SU-DHL-6 (cell line): ENCODE measurements around the gene BTG3.

ENCODE experiments used
- CTCF ChIP-seq: fragments of 200-600 bp; sonication (generic); IDR thresholded peaks from one replicate; pipeline ENCODE4 v1.5.1; 2017; ENCODE audit warnings: antibody characterized with exemption, mild to moderate bottlenecking, low read length, moderate library complexity; ENCODE audit not compliant: insufficient read depth, poor library complexity, severe bottlenecking
- EZH2phosphoT487 ChIP-seq: fragments of 200-600 bp; sonication (generic), shearing (Covaris generic); conservative IDR thresholded peaks from 2 replicates; pipeline ENCODE4 v1.6.1; 2018; ENCODE audit warnings: mild to moderate bottlenecking, antibody characterized with exemption, low read length, moderate library complexity, mixed read lengths

- TF ChIP-seq CTCF (no peak), EZH2phosphoT487 (no peak)
These were observed 40.3 kb downstream of the BTG3 start for GRCh38 chr21:17572431-17572830.
